AG09309 (cell line): ENCODE data around the gene DNAI1.

ENCODE experiments used
- DNase-seq: peaks from one replicate; pipeline ENCODE4 v3.0.0-alpha.2; 2010; ENCODE audit warnings: low read depth
- H3K4me3 ChIP-seq: 2 replicates; pipeline ENCODE4 v1.5.1; 2011; ENCODE audit warnings: mild to moderate bottlenecking, low read depth, low read length, moderate library complexity; ENCODE audit not compliant: control insufficient read depth
- CTCF ChIP-seq: IDR thresholded peaks from 2 replicates; pipeline ENCODE4 v1.5.1; 2011; ENCODE audit warnings: mild to moderate bottlenecking, low read depth, low read length, inconsistent platforms; ENCODE audit not compliant: insufficient read depth, control insufficient read depth; ENCODE audit errors: missing control alignments

The DNAI1 gene

DNA sequence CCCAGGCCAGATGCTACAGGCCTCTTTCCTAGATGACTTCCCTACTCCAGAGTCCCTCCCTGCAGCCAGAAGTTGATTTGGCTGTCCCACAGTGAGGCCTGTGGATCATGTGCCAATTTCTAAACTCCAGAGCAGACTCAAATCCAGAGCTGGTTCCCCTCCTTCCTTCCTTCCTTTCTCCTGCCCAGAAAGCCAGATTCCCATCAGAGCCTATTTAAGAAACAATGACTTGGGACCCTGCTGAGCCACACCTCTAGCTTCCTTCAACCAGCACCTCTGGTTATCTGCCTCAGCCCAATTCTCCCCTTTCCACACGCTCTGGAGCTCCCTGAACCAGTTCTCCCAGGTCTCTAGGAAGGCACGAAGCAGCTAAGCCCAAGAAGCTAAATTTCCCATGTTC lies 7.5 kb upstream of the DNAI1 start:
- no peak for DNase-seq

GRCh38 chr9:34451545-34451944 lies 7.1 kb upstream of the DNAI1 start:
- no peak for DNase-seq
- no peak overlapping the region for H3K4me3 ChIP-seq
- TF ChIP-seq CTCF: no peak

More for the DNA sequence above, 7.5 kb upstream of the DNAI1 start:
- no peak overlapping the region for H3K4me3 ChIP-seq
- TF ChIP-seq CTCF: no peak

DNA sequence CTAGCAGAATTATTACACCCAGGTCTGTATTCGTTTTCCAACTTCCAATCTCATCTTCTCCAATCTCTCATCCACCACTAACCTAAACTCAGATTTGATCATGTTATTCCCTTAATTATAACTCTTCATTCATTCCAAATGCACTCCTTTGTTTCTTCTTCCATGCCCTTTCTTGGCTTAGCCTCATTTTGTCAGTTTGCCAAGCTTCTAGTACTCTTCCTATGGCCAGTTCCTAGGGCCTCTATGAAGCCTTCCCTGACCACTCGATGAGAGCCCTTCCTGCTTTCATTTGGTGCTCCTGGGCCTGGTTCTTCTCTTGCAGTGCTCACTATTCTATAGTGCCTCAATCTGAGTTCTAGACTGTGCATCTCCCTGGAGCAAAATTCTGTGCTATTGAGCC lies 6.0 kb upstream of the DNAI1 start:
- DNase-seq: no peak
- H3K4me3 ChIP-seq: no peak overlapping the region
- no peak for TF ChIP-seq CTCF

GRCh38 chr9:34454571-34455065 lies 4.0 kb upstream of the DNAI1 start:
- no peak overlapping the region for H3K4me3 ChIP-seq
- peak; percentile 24 for TF ChIP-seq CTCF
- DNase-seq: no peak

GRCh38 chr9:34456151-34456550 lies 2.5 kb upstream of the DNAI1 start:
- no peak overlapping the region for H3K4me3 ChIP-seq
- TF ChIP-seq CTCF: no peak
- DNase-seq: no peak

DNA sequence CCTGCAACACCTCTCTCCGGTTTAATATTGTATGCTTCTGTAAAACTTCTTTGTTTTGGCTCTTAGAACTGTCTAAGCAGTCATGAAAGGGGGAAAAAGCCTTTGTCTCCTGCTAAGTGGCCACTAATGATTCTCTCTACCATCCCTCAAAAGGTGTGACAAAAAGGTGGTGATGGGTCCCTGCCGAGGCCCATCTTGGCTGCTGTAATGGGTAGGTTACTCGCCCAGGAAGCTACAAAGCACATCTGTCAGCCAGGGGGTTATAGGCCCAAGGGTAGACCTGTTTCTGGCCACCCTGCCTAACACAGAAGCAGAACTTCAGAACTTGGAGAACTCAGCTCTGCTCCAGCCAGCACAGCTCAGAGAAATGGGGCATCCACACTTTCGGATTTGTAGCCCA lies 1.9 kb upstream of the DNAI1 start:
- no peak for DNase-seq
- H3K4me3 ChIP-seq: peak overlapping the region; percentile 81
- no peak for TF ChIP-seq CTCF

DNA sequence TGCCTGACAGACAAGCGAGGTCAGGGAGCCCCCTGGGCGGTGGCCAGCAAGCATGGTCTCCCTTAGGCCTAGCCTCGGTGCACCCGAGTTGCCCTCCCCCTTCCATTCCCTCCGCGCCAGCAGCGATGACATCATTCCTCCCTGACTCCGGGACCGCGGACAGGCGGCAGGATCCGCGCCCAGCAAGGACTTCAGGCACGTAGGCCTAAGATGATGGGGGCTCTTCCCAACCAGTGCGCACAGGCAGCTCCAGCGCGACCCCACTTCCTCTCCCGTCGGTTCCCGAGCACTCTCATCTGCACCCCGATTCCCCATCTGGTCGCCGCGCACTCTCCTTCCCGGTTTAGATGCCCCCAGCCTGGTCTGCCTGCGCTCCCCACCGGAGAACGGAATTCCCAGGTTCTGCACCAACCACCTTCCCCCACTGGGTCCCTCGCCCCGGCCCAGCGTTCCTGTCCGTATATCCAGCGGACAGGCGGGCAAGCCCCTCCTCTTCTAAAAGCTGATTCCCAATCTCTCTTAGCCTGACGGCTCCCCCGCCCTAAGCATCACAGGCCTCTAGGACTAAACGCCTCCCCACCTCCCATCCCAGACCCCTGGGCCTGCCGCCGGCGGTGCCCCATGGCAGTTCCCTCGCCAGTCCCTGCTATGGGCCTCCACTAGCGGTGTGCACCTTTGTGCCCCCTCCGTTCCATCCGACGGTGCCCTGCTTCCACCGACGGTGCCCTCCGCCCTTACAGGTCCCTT lies 1.2 kb upstream of the DNAI1 start:
- H3K4me3 ChIP-seq: peak overlapping the region; percentile 81
- DNase-seq: peak; percentile 17
- no peak for TF ChIP-seq CTCF
